GM12878 (cell line): Measurements from ENCODE around the gene RASSF10. TPM values are rescaled to one million over a fixed set of nuclear protein-coding genes. Genes with fewer than 3 reads are reported as not detected.

Experiments
- ATAC-seq: fragments of 200-7000 bp; cut with Tn5 transposase; 3 replicates; pipeline ENCODE4 v1.9.1; 2020; ENCODE audit warnings: mild to moderate bottlenecking, moderate library complexity
- BruUV-seq: library from RNA; stranded (reverse); fragments of 400-500 nt; replicated peaks from 2 replicates; lab custom pipeline; 2021; lab: Mats Ljungman, UMichigan
- CTCF ChIA-PET: fragments of 300-600 bp; sonication (Branson Sonifier 250); formaldehyde crosslinking; extraction: SDS; loops from one replicate; lab custom pipeline; 2021; ENCODE audit warnings: inconsistent platforms; lab: Yijun Ruan, JAX
- POLR2A ChIA-PET: fragments of 350-600 bp; formaldehyde crosslinking; extraction: SDS; loops from one replicate; lab custom pipeline; 2021; ENCODE audit warnings: inconsistent platforms; lab: Charles Lee
- RAD21 ChIA-PET: fragments of 300-600 bp; sonication (Branson Sonifier 250); formaldehyde crosslinking; loops from one replicate; lab custom pipeline; 2023; ENCODE audit warnings: antibody characterized with exemption; ENCODE audit not compliant: unreplicated experiment; lab: Charles Lee
- SMC1A ChIA-PET: fragments of 300-600 bp; sonication (Branson Sonifier 250); formaldehyde crosslinking; loops from one replicate; lab custom pipeline; 2023; ENCODE audit not compliant: unreplicated experiment, uncharacterized antibody; lab: Charles Lee
- DNase-seq: peaks from one replicate; pipeline ENCODE4 v3.0.0-alpha.2; 2011; ENCODE audit warnings: low read depth, low spot score
- FAIRE-seq: peaks from 3 replicates; lab custom pipeline; 2011; peaks lifted over from hg19 to GRCh38; lab: Jason Lieb, UNC
- H2AFZ ChIP-seq: 2 replicates; pipeline ENCODE4 v1.6.0; 2011; ENCODE audit warnings: low read depth, low read length, control low read depth; ENCODE audit not compliant: control insufficient read depth
- H3K27ac ChIP-seq: 2 replicates; pipeline ENCODE4 v1.5.1; 2011; ENCODE audit warnings: control low read depth; ENCODE audit not compliant: control insufficient read depth, insufficient read depth
- H3K27me3 ChIP-seq, 2 experiments: replicated peaks in 1 of 2; 2 replicates each; pipeline versions ENCODE4 v1.6.0 to v1.6.1; 2011; ENCODE audit warnings: low read length in 1 of 2; ENCODE audit not compliant: control insufficient read depth in 2 of 2, insufficient read depth in 2 of 2
- H3K36me3 ChIP-seq, 2 experiments: 2 replicates each; pipeline ENCODE4 v1.5.1; 2011; ENCODE audit warnings: low read length in 1 of 2; ENCODE audit not compliant: control insufficient read depth in 2 of 2, insufficient read depth in 2 of 2
- H3K4me1 ChIP-seq: 2 replicates; pipeline ENCODE4 v1.6.1; 2011; ENCODE audit warnings: mild to moderate bottlenecking, low read length, moderate library complexity, mixed read lengths; ENCODE audit not compliant: control insufficient read depth, insufficient read depth
- H3K4me2 ChIP-seq: 2 replicates; pipeline ENCODE4 v1.6.0; 2011; ENCODE audit warnings: control low read depth; ENCODE audit not compliant: control insufficient read depth, insufficient read depth
- H3K4me3 ChIP-seq: fragments of 200-600 bp; sonication (generic); 2 replicates; pipeline ENCODE4 v1.5.1; 2016
- H3K79me2 ChIP-seq: 2 replicates; pipeline ENCODE4 v1.6.0; 2011; ENCODE audit warnings: low read length; ENCODE audit not compliant: control insufficient read depth, insufficient read depth
- H3K9ac ChIP-seq: 2 replicates; pipeline ENCODE4 v1.8.0; 2011; ENCODE audit warnings: low read length, control low read depth, mixed read lengths; ENCODE audit not compliant: control insufficient read depth, insufficient read depth
- H3K9me3 ChIP-seq: replicated peaks from 3 replicates; pipeline ENCODE4 v1.5.1; 2011; ENCODE audit warnings: mild to moderate bottlenecking, low read length; ENCODE audit not compliant: control insufficient read depth, insufficient read depth
- H4K20me1 ChIP-seq: 2 replicates; pipeline ENCODE4 v1.6.0; 2011; ENCODE audit not compliant: control insufficient read depth, insufficient read depth
- ASH2L ChIP-seq: fragments of 300-600, 200-600 bp; sonication (generic); IDR thresholded peaks from 2 replicates; pipeline ENCODE4 v1.6.1; 2017; ENCODE audit warnings: low read depth, mild to moderate bottlenecking, borderline replicate concordance
- BMI1 ChIP-seq: fragments of 450-650 bp; IDR thresholded peaks from 2 replicates; pipeline ENCODE4 v1.6.1; 2016; ENCODE audit warnings: mild to moderate bottlenecking, moderate library complexity, borderline replicate concordance
- ESRRA ChIP-seq: IDR thresholded peaks from 2 replicates; pipeline ENCODE4 v1.6.1; 2012; ENCODE audit warnings: mild to moderate bottlenecking, low read length, improper control_type of control experiment
- ETV6 ChIP-seq, 2 experiments: fragments of 450-650 bp in 1 of 2; IDR thresholded peaks in 1 of 2; conservative IDR thresholded peaks in 1 of 2; 2 replicates each; pipeline ENCODE4 v1.6.1; 2014; ENCODE audit warnings: antibody characterized with exemption in 1 of 2, borderline replicate concordance in 1 of 2, low read depth in 1 of 2, mild to moderate bottlenecking in 1 of 2, moderate library complexity in 1 of 2
- HDGF ChIP-seq: fragments of 450-650 bp; IDR thresholded peaks from 2 replicates; pipeline ENCODE4 v1.6.1; 2016; ENCODE audit warnings: antibody characterized with exemption
- IKZF1 ChIP-seq: fragments of 450-650 bp; conservative IDR thresholded peaks from 2 replicates; pipeline ENCODE4 v1.6.1; 2017; ENCODE audit warnings: antibody characterized with exemption, mild to moderate bottlenecking
- POLR2AphosphoS5 ChIP-seq: IDR thresholded peaks from 2 replicates; pipeline ENCODE4 v1.6.1; 2011; ENCODE audit warnings: mild to moderate bottlenecking, low read length, inconsistent platforms
- RB1 ChIP-seq: fragments of 450-650 bp; formaldehyde crosslinking; IDR thresholded peaks from 2 replicates; pipeline ENCODE4 v1.6.1; 2017; ENCODE audit warnings: mild to moderate bottlenecking, borderline replicate concordance
- TAF1 ChIP-seq: IDR thresholded peaks from 2 replicates; pipeline ENCODE4 v1.6.1; 2011; ENCODE audit warnings: mild to moderate bottlenecking, low read depth, low read length, borderline replicate concordance
- WGBS: methylation state at CpG from one replicate; pipeline ENCODE4 v1.1.6; 2016; ENCODE audit warnings: low lambda C conversion rate; ENCODE audit not compliant: insufficient replicate concordance, insufficient coverage; ENCODE audit errors: missing lambda C conversion rate; 5-methylcytosine and 5-hydroxymethylcytosine counted together
- in situ Hi-C: fragments of 300-500 bp; cut with MboI; formaldehyde crosslinking; loops from 9 replicates; pipeline ENCODE4 v1.14.3; 2018; ENCODE audit warnings: mixed read lengths
- intact Hi-C: fragments of 100-400 bp; cut with micrococcal nuclease; formaldehyde crosslinking; loops from one replicate; pipeline ENCODE4 v1.14.2; 2022; ENCODE audit not compliant: unreplicated experiment
- polyA plus RNA-seq, 11 experiments: library from polyadenylated mRNA; depleted of rRNA in 4 of 11; unstranded in 6 of 11; stranded (reverse) in 5 of 11; fragments of >200 nt; fragmentation: Nextera tagmentation in 4 of 11; fragmentation: Illumina TruSeq in 1 of 11; extraction: Ambion mirVana in 4 of 11; extraction: Trizol in 1 of 11; gene quantifications; 1 replicate in 1 of 11; 2 replicates in 10 of 11; pipeline versions ENCODE4 v1.2.1 to v1.2.3, GENCODE V29; 2011 to 2016; ENCODE audit warnings: inconsistent platforms in 2 of 11, missing spikeins in 2 of 11, low read depth in 1 of 11
- total RNA-seq, 4 experiments: library from RNA; depleted of rRNA in 3 of 4; stranded (reverse); fragments of >200 nt in 3 of 4; fragmentation: Illumina TruSeq in 1 of 4; extraction: Trizol in 1 of 4; gene quantifications; 2 replicates each; pipeline versions ENCODE4 v1.2.1 to v1.2.3, GENCODE V29; 2013 to 2021
- TF ChIP-seq, protein P1 (sequence below): IDR thresholded peaks from 2 replicates; pipeline ENCODE4 v1.6.1; 2012; ENCODE audit warnings: low read depth, low read length, improper control_type of control experiment
- TF ChIP-seq, protein P2 (sequence below): IDR thresholded peaks from 2 replicates; pipeline ENCODE4 v1.6.1; 2012; ENCODE audit warnings: low read length, inconsistent platforms

RASSF10 gene
- total and polyA plus RNA-seq, 10 of the 15 experiments (the other 5 are each of a cell fraction or from before 2014, with no cell fraction given), result 0.03 to 0.23 (median 0.09) TPM; not detected in 6

DNA sequence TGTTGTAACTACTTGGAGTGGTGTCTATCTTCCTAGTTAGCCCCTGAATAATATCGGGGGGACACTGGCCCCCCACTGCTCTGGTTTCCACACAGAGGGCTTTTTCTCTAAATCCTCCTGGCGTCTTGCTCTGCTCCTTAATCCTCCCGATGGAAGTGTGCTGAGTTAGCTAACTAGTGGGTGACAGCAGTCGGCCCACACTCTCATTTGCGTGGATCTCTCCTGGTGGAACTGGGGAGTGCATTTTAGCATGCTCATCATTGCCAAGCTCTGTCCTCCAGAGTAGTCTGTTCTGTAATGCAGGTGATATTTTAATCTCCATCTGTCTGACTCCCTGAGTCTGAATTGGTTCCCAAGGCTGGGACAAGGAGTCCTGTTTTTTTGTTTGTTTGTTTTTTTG lies 46.1 kb upstream of the RASSF10 start:
- no peak for TF ChIP-seq ESRRA
- no peak for TF ChIP-seq TAF1
- no peak for TF ChIP-seq BMI1
- TF ChIP-seq, protein P1, sequence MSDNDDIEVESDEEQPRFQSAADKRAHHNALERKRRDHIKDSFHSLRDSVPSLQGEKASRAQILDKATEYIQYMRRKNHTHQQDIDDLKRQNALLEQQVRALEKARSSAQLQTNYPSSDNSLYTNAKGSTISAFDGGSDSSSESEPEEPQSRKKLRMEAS, result no peak
- TF ChIP-seq RB1, result no peak
- TF ChIP-seq, protein P2, sequence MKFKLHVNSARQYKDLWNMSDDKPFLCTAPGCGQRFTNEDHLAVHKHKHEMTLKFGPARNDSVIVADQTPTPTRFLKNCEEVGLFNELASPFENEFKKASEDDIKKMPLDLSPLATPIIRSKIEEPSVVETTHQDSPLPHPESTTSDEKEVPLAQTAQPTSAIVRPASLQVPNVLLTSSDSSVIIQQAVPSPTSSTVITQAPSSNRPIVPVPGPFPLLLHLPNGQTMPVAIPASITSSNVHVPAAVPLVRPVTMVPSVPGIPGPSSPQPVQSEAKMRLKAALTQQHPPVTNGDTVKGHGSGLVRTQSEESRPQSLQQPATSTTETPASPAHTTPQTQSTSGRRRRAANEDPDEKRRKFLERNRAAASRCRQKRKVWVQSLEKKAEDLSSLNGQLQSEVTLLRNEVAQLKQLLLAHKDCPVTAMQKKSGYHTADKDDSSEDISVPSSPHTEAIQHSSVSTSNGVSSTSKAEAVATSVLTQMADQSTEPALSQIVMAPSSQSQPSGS, result no peak
- no peak for TF ChIP-seq IKZF1
- TF ChIP-seq ASH2L, result no peak
- TF ChIP-seq ETV6 (conservative IDR thresholded peaks at IDR 0.05 in 1 of 2, IDR thresholded peaks at IDR 0.05 in 1 of 2; ENCODE audit: borderline replicate concordance in 1 of 2, low read depth in 1 of 2), result no peak
- no peak for TF ChIP-seq POLR2AphosphoS5
- TF ChIP-seq HDGF, result no peak
- Histone ChIP-seq H3K9ac (no peak overlapping the region), H3K4me2 (no peak overlapping the region), H4K20me1 (no peaks in the 10 kb centered on the region), H3K27ac (no peak overlapping the region), H3K4me3 (no peak overlapping the region), H3K79me2 (no peaks in the 10 kb centered on the region), H3K36me3 (no peaks in the 10 kb centered on the region), H3K4me1 (no peaks in the 10 kb centered on the region), H2AFZ (no peak overlapping the region), H3K27me3 (no peaks in the 10 kb centered on the region), H3K9me3 (no peaks in the 10 kb centered on the region)
- no TSS peak for BruUV-seq
- intact Hi-C loops, result loop anchor here (5.0 to 10.0 kb wide), 3 partner anchors 204 to 502 kb away; partner anchors contain the start of gene BTBD10
- DNase-seq, result no peak
- ChIA-PET SMC1A (interaction anchor here (0.9 to 6.0 kb wide), 14 partner anchors 49 to 246 kb away, joined by 3 to 106 read pairs (median 4); no protein-coding TSS in a partner anchor), RAD21 (interaction anchor here (0.7 to 8.5 kb wide), 14 partner anchors 10 to 387 kb away, joined by 3 to 84 read pairs (median 5); no protein-coding TSS in a partner anchor), CTCF (interaction anchor here (0.7 to 11.6 kb wide), 16 partner anchors 11 to 372 kb away, joined by 3 to 201 read pairs (median 6); no protein-coding TSS in a partner anchor), POLR2A (no interaction called here)
- no peak for FAIRE-seq
- 34% methylated on average over 5 of the region's 5 CpGs for WGBS
- no peak for ATAC-seq
- in situ Hi-C loops, result loop anchor here (5.0 to 25.0 kb wide), 3 partner anchors 224 to 379 kb away; no protein-coding TSS in a partner anchor
